Calu3 (cell line): Measurements from ENCODE around the gene EPAS1. TPM values are rescaled to one million over a fixed set of nuclear protein-coding genes. Genes with fewer than 3 reads are reported as not detected.

Experiments
- Bru-seq: library from RNA; stranded (reverse); fragments of 400-500 nt; gene quantifications from one replicate; lab custom pipeline; 2021; lab: Mats Ljungman, UMichigan
- BruChase-seq, 2 experiments: library from RNA; stranded (reverse); fragments of 400-500 nt; gene quantifications; one replicate each; lab custom pipeline; 2021; lab: Mats Ljungman, UMichigan
- BruUV-seq: library from RNA; stranded (reverse); fragments of 400-500 nt; replicated peaks from 2 replicates; lab custom pipeline; 2021; lab: Mats Ljungman, UMichigan
- CTCF ChIA-PET: fragments of 300-600 bp; sonication (Branson Sonifier 250); formaldehyde crosslinking; loops from one replicate; lab custom pipeline; 2022; ENCODE audit warnings: antibody characterized with exemption; lab: Charles Lee
- DNase-seq: peaks from one replicate; pipeline ENCODE4 v3.0.0; 2022
- H3K27ac Mint-ChIP-seq: one replicate; pipeline ENCODE4 v1.8.0; 2022; ENCODE audit warnings: mixed read lengths; ENCODE audit not compliant: unreplicated experiment
- H3K27me3 Mint-ChIP-seq: one replicate; pipeline ENCODE4 v1.8.0; 2022; ENCODE audit warnings: mixed read lengths; ENCODE audit not compliant: unreplicated experiment
- H3K36me3 Mint-ChIP-seq: one replicate; pipeline ENCODE4 v1.8.0; 2022; ENCODE audit warnings: mild to moderate bottlenecking, moderate library complexity, mixed read lengths; ENCODE audit not compliant: insufficient read depth, unreplicated experiment
- H3K4me1 Mint-ChIP-seq: one replicate; pipeline ENCODE4 v1.8.0; 2022; ENCODE audit warnings: mild to moderate bottlenecking, low read depth, mixed read lengths; ENCODE audit not compliant: unreplicated experiment
- H3K4me3 Mint-ChIP-seq: one replicate; pipeline ENCODE4 v1.8.0; 2022; ENCODE audit warnings: mild to moderate bottlenecking, low read depth, moderate library complexity, mixed read lengths; ENCODE audit not compliant: unreplicated experiment
- H3K9me3 Mint-ChIP-seq: one replicate; pipeline ENCODE4 v1.8.0; 2022; ENCODE audit warnings: low read depth, mixed read lengths; ENCODE audit not compliant: unreplicated experiment
- intact Hi-C: fragments of 100-400 bp; cut with micrococcal nuclease; formaldehyde crosslinking; loops from one replicate; pipeline ENCODE4 v1.10.0; 2022; ENCODE audit not compliant: unreplicated experiment
- long read RNA-seq: library from polyadenylated mRNA; stranded (forward); transcript quantifications from one replicate; pipeline ENCODE4 v2.0.0, GENCODE V29; 2022
- total RNA-seq: library from RNA; stranded (reverse); gene quantifications from 2 replicates; pipeline ENCODE4 v1.2.3, GENCODE V29; 2022
- TF ChIP-seq, protein P1 (sequence below): fragments of 200-600 bp; IDR thresholded peaks from one replicate; pipeline ENCODE4 v1.8.0; 2022; ENCODE audit warnings: antibody characterized with exemption; ENCODE audit not compliant: unreplicated experiment

The EPAS1 gene
- total RNA-seq, result 18.5 and 28.1 TPM in 2 replicates
- Bru-seq, nascent RNA, result percentile 52 among the genes with signal in this experiment
- percentile 51 among the genes with signal in this experiment for BruChase-seq, experiment 1, labeled RNA remaining after a 6-hour chase
- percentile 40 among the genes with signal in this experiment for BruChase-seq, experiment 2, labeled RNA remaining after a 2-hour chase
- long read RNA-seq, partial matches to known transcripts, result 0 of 1 reads
- long read RNA-seq, other reads (novel, unspliced or antisense), result 1 of 1 reads

DNA sequence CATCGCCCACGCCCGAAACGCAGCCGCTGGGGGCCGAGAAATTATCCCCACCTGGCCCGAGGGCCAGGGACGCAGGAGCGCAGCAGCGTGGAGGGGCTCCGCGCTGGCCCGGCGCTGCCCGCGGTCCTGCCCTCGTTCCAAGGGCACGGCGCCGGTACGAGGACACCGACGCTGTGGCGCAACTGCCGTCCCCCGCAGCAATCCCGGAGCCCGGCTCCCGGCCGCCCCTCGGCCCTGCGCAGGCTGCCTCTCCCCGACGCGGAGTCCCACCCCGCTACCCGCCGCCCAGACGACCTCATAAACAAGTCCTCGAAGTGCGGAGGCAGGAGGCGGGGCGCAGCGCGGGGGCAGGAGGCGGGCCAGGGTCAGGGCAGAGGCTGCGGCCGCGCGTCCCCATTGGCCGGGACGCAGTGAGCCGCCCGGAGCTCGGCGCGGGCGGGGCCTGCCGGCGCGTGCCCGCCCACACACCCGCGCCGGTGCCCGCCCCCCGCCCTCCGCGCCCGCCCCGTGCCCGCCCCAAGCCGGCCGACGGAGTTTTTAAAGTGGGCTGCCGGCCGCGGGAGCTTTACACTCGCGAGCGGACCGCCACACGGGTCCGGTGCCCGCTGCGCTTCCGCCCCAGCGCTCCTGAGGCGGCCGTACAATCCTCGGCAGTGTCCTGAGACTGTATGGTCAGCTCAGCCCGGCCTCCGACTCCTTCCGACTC is at the start of gene EPAS1:
TSS of gene EPAS1 (plus strand) at position 568 of the 706 bp plus-strand sequence. CDS start 505 bp downstream, outside the sequence.
- TF ChIP-seq, protein P1, sequence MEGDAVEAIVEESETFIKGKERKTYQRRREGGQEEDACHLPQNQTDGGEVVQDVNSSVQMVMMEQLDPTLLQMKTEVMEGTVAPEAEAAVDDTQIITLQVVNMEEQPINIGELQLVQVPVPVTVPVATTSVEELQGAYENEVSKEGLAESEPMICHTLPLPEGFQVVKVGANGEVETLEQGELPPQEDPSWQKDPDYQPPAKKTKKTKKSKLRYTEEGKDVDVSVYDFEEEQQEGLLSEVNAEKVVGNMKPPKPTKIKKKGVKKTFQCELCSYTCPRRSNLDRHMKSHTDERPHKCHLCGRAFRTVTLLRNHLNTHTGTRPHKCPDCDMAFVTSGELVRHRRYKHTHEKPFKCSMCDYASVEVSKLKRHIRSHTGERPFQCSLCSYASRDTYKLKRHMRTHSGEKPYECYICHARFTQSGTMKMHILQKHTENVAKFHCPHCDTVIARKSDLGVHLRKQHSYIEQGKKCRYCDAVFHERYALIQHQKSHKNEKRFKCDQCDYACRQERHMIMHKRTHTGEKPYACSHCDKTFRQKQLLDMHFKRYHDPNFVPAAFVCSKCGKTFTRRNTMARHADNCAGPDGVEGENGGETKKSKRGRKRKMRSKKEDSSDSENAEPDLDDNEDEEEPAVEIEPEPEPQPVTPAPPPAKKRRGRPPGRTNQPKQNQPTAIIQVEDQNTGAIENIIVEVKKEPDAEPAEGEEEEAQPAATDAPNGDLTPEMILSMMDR, result no peak
- Mint-ChIP-seq H3K9me3 (no peaks in the 10 kb centered on the region), H3K27me3 (no peaks in the 10 kb centered on the region), H3K36me3 (peaks cover 29% of the 10 kb centered on the region), H3K4me1 (peaks cover 15% of the 10 kb centered on the region), H3K27ac (peak within 1 kb of the TSS; percentile 11), H3K4me3 (peak within 1 kb of the TSS; percentile 95)
- CTCF ChIA-PET, result interaction anchor here (0.7 to 1.7 kb wide), 3 partner anchors 16 to 67 kb away, joined by 3 to 7 read pairs (median 4); no protein-coding TSS in a partner anchor
- intact Hi-C loops, result loop anchor here (5.0 kb wide), 2 partner anchors 70 to 235 kb away; no protein-coding TSS in a partner anchor
- DNase-seq, result peak; percentile 80
- no TSS peak for BruUV-seq

DNA sequence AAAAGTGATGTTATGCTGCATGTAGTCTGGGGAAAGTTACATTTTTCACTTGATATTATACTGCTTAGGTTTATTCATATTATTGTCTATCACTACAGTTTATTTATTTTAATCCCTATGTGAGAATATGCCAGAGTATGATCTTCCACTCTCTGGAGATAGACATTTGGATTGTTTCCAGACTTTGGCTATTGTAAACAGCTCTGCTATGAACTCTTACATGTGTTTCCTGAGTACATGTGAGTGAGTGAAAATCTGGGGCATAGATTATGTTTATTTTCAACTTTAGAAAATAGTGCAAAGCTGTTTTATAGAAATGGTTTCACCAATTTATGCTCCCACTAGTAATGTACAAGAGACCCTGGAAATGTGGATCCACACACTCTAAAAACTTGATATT is 49.0 kb upstream of the EPAS1 start:
- CTCF ChIA-PET, result no interaction called here
- no peak for DNase-seq
- Mint-ChIP-seq H3K27ac (no peak overlapping the region), H3K4me3 (no peak overlapping the region), H3K4me1 (no peaks in the 10 kb centered on the region), H3K36me3 (no peaks in the 10 kb centered on the region), H3K9me3 (no peaks in the 10 kb centered on the region), H3K27me3 (no peaks in the 10 kb centered on the region)
- BruUV-seq, result no TSS peak
- intact Hi-C loops, result no loop called here
- TF ChIP-seq, protein P1, result no peak

DNA sequence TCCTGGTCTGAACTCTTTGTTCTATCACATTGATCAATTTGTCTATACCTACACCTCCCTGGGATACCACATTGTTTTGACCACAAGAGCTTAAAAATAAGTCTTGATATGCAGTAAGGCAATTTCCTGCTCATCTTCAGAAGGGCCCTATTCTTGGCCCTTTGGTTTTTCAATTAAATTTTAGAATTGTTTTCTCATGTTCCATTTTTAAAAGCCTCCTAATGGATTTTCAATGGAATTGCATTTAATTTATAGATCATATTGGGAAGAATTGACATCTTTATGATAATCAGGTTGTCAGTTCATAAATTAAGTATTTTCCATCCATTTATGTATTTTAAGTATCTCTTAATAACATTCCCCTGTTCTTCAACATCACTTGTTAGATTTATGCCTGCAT is 47.6 kb upstream of the EPAS1 start:
- H3K27me3 Mint-ChIP-seq, result no peaks in the 10 kb centered on the region
- DNase-seq, result no peak
- H3K27ac Mint-ChIP-seq, result no peak overlapping the region
- CTCF ChIA-PET, result interaction anchor here (1.1 kb wide), 1 partner anchor 14 kb away, joined by 4 read pairs; no protein-coding TSS in a partner anchor
- TF ChIP-seq, protein P1, result no peak
- H3K4me1 Mint-ChIP-seq, result no peaks in the 10 kb centered on the region
- no peaks in the 10 kb centered on the region for H3K36me3 Mint-ChIP-seq
- intact Hi-C loops, result no loop called here
- BruUV-seq, result no TSS peak
- no peak overlapping the region for H3K4me3 Mint-ChIP-seq
- no peaks in the 10 kb centered on the region for H3K9me3 Mint-ChIP-seq

DNA sequence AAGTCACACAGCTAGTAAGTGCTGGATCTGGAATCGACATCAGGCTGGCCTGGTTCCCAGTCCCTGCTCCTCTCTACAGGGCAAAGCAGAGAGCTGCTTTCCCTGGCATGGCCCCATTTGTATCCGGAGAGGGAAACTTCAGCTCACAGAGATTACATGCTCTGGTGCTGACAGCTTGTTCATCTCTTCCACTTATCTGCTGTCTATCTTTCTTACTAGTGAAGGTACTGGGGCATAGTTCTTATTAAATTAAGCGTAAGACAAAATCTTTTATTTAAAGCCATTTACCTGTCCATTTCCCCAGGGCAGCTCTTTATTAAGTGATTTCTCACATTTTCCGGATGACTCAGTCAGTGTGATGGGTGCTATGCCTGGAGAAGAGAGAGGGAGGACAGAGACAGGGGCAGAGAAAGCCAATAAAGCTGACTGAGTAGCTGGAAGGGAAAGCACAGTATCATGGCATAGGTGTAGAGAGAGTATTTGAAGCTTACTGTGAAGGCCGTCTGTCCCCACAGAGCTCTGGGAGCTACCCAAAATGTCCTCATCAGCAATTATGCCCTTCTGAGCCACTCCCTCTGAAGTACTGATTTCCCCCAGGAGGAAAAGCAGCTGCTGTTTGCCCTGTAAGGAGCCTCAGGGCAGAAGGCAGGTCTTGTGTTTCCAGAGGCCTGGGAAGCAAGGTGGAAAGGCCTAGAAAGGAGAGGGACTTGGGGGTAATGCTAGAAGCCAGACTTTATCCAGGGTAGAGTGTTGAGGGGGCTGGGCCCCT is 44.1 kb upstream of the EPAS1 start:
- no peaks in the 10 kb centered on the region for H3K9me3 Mint-ChIP-seq
- BruUV-seq, result no TSS peak
- intact Hi-C loops, result no loop called here

More for the DNA sequence above, 44.1 kb upstream of the EPAS1 start:
- no peak for DNase-seq
- TF ChIP-seq, protein P1, result no peak
- Mint-ChIP-seq H3K27ac (no peak overlapping the region), H3K4me3 (no peak overlapping the region), H3K27me3 (no peaks in the 10 kb centered on the region), H3K4me1 (no peaks in the 10 kb centered on the region), H3K36me3 (no peaks in the 10 kb centered on the region)
- CTCF ChIA-PET, result no interaction called here
